ENCODE data around the gene NTRK3. TPM values are rescaled to one million over a fixed set of nuclear protein-coding genes. Genes with fewer than 3 reads are reported as not detected.
A peak's percentile ranks its signal among the peaks of the same experiment; 100 is the strongest.

NTRK3 gene
- total RNA-seq (2016; rRNA removed; fragmentation: Illumina TruSeq; extraction: Trizol) (not detected in 2 replicates), polyA plus RNA-seq (2011; rRNA removed) (not detected in 2 replicates), polyA minus RNA-seq (2011; rRNA and poly(A)+ RNA removed; ENCODE audit: low replicate concordance) (0.23 TPM in 1 of 2 replicates, not detected in the other), Bru-seq, nascent RNA (not detected), BruChase-seq, experiment 1, labeled RNA remaining after a 6-hour chase (percentile 1 among the genes with signal in this experiment), BruChase-seq, experiment 2, labeled RNA remaining after a 2-hour chase (percentile 1 among the genes with signal in this experiment)
- not detected in 2 replicates for total RNA-seq (2016; cell fraction: cytosol; rRNA removed; fragmentation: Illumina TruSeq; extraction: Trizol; ENCODE audit: low read depth)
- total RNA-seq (2016; cell fraction: insoluble cytoplasmic fraction; rRNA removed; fragmentation: Illumina TruSeq; extraction: Trizol) = not detected in 2 replicates
- not detected in 2 replicates for total RNA-seq (2016; cell fraction: membrane; rRNA removed; fragmentation: Illumina TruSeq; extraction: Trizol)
- not detected in 2 replicates for total RNA-seq (2016; cell fraction: nucleus; rRNA removed; fragmentation: Illumina TruSeq; extraction: Trizol)
- polyA plus RNA-seq (2011; cell fraction: cytosol; rRNA removed) = not detected in 2 replicates
- polyA plus RNA-seq (2011; cell fraction: nucleus; rRNA removed) = not detected in 2 replicates
- polyA plus RNA-seq (2012) = not detected in 2 replicates
- polyA plus RNA-seq (2016; cell fraction: cytosol; fragmentation: Illumina TruSeq; extraction: Trizol; ENCODE audit: low read depth) = not detected in 2 replicates
- polyA plus RNA-seq (2016; cell fraction: insoluble cytoplasmic fraction; fragmentation: Illumina TruSeq; extraction: Trizol; ENCODE audit: low read depth) = not detected in 2 replicates
- polyA plus RNA-seq (2016; cell fraction: membrane; fragmentation: Illumina TruSeq; extraction: Trizol; ENCODE audit: low read depth) = not detected in 2 replicates
- not detected in 2 replicates for polyA plus RNA-seq (2016; cell fraction: nucleus; fragmentation: Illumina TruSeq; extraction: Trizol; ENCODE audit: insufficient read depth, low read depth)
- not detected in 2 replicates for polyA minus RNA-seq (2011; cell fraction: cytosol; rRNA and poly(A)+ RNA removed)
- polyA minus RNA-seq (2011; cell fraction: nucleus; rRNA and poly(A)+ RNA removed) = not detected in 2 replicates
- long read RNA-seq, experiment 1 = 0 reads
- long read RNA-seq, experiment 2 = 0 reads

DNA sequence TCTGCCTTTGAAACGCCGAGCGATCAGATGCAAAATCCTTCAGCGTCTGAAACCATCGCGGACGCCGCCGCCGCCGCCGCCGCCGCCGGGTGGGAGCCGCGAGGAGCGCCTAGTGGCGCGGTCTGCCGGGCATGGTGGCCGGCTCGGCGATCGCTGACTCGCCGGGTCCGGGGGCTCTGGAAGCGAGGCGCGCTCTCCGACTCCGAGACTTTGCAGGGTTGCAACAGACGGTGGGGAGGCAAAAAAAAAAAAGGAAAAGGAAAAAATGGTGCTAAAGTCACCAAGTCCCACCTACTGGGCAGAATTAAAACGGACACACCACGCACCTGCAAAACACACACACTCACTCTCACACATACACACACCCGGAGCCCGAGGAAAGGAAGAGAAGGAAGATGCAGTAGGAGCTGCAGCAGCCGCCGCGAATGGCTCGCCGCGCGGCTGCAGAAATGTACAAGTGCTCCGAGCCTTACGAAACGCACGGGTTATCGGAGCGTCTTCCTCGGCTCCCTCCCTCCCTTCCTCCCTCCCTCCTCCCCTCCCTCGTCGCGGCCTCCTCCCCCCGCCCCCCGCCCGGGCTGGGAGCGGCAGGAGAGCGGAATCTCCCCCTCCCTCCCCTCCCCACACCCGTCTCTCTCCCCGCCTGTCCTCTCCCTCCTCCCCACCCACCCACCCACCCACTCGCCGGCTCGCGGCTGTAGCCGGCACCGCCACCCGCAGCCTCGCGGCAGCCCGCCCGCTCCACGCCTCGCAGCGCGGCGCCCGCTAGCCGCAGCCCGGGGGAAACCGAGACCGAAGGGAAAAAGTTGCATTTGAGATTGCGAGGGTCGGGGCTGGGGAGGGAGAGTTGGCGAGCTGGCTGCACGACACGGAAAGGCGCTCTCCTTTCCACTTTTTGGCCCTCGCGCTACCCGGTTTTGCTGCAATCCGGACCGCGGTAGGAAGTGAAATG lies at the start of gene NTRK3:
NTRK3 (minus strand) TSS at position 461 of the 952 bp plus-strand sequence. CDS start 586 bp downstream, outside the sequence.
- no peaks in the 10 kb centered on the region for H4K20me1 ChIP-seq (ENCODE audit: insufficient read depth, low read length)
- no peaks in the 10 kb centered on the region for H3K9me3 ChIP-seq (ENCODE audit: low read length)
- H3K4me3 ChIP-seq (replicated peaks in 1 of 3; ENCODE audit: insufficient read depth in 1 of 3, low read depth in 2 of 3, low read length in 3 of 3) = no peak within 1 kb of the TSS
- FAIRE-seq (no peak), DNase-seq (ENCODE audit: low spot score) (no peak), ATAC-seq (no peak)
- BruUV-seq (replicated peaks) = no TSS peak
- no peak within 1 kb of the TSS for H3K27ac ChIP-seq (ENCODE audit: extremely low read length, insufficient read depth, low read length)
- H2AFZ ChIP-seq (ENCODE audit: low read length) = no peak within 1 kb of the TSS
- peak within 1 kb of the TSS; percentile 11; the same call in 1 of the 2 replicates for H3K4me2 ChIP-seq (ENCODE audit: low read depth, low read length)
- in situ Hi-C loops (cut with HindIII; ENCODE audit: extremely low pct_ligation_motif_present, low pct_unique_long_range_greater_than_20kb) (no loop called here), intact Hi-C loops (cut with micrococcal nuclease; ENCODE audit: unreplicated experiment) (no loop called here)
- H3K4me1 ChIP-seq (ENCODE audit: insufficient read depth, low read length) = no peaks in the 10 kb centered on the region
- no peak within 1 kb of the TSS for H3K9ac ChIP-seq (ENCODE audit: insufficient read depth, low read depth, low read length)
- H3K36me3 ChIP-seq (replicated peaks in 1 of 2; ENCODE audit: control insufficient read depth in 1 of 2, insufficient read depth in 2 of 2, low read length in 2 of 2) = no peaks in the 10 kb centered on the region
- 22% methylated on average over 69 of the region's 95 CpGs for WGBS (ENCODE audit: low lambda C conversion rate)
- no peaks in the 10 kb centered on the region for H3K79me2 ChIP-seq (ENCODE audit: insufficient read depth, low read length)
- ChIA-PET CTCF (ENCODE audit: low intra/inter-chr PET ratio, low total read pairs) (no interaction called here), POLR2A (no interaction called here)
- H3K27me3 ChIP-seq (ENCODE audit: control insufficient read depth in 1 of 2, insufficient read depth in 2 of 2, low read length in 2 of 2) = peaks cover 3 to 21% of the 10 kb centered on the region in 2 experiments; a peak in 4 of 5 replicates
- TF ChIP-seq HNRNPK (IDR thresholded peaks at IDR 0.05; ENCODE audit: low read depth, low read length, poor library complexity, severe bottlenecking) (peak; percentile 75), ZNF674 (CRISPR knock-in tag; IDR thresholded peaks at IDR 0.05; ENCODE audit: low read depth) (no peak)
